ENCODE measurements around the gene DMBX1.

GRCh38 chr1:46497020-46497419 is 7.4 kb downstream of the DMBX1 start:
- TF ChIP-seq CTCF (conservative IDR thresholded peaks at IDR 0.05) (no peak), EZH2 (IDR thresholded peaks at IDR 0.05; ENCODE audit: low read depth) (no peak)
